K562 (cell line): ENCODE data around the gene CD93. TPM values are rescaled to one million over a fixed set of nuclear protein-coding genes. Genes with fewer than 3 reads are reported as not detected.

Source experiments
- ATAC-seq: fragments of 200-7000 bp; cut with Tn5 transposase; 3 replicates; pipeline ENCODE4 v1.9.1; 2020; ENCODE audit warnings: moderate library complexity
- BruUV-seq: library from RNA; stranded (reverse); fragments of 400-500 nt; replicated peaks from 2 replicates; lab custom pipeline; 2021; lab: Mats Ljungman, UMichigan
- CTCF ChIA-PET: fragments of 300-600 bp; formaldehyde crosslinking; extraction: SDS; loops from one replicate; lab custom pipeline; 2021; ENCODE audit warnings: low intra/inter-chr PET ratio; lab: Yijun Ruan, JAX
- POLR2A ChIA-PET: fragments of 300-600, 350-650 bp; sonication (Branson Sonifier 250); formaldehyde crosslinking; extraction: SDS; loops from one replicate; lab custom pipeline; 2021; ENCODE audit warnings: antibody characterized with exemption, inconsistent platforms; lab: Yijun Ruan, JAX
- DNase-seq, 4 experiments: peaks; one replicate each; pipeline versions ENCODE4 v3.0.0 to v3.0.0-alpha.2; 2011 to 2018; ENCODE audit warnings: low spot score in 3 of 4, mixed read lengths in 3 of 4; ENCODE audit errors: extremely low read depth in 1 of 4
- FAIRE-seq: peaks from 2 replicates; lab custom pipeline; 2011; peaks lifted over from hg19 to GRCh38; lab: Jason Lieb, UNC
- H2AFZ ChIP-seq: 2 replicates; pipeline ENCODE4 v1.6.0; 2011; ENCODE audit warnings: low read depth, low read length, control low read depth, inconsistent platforms
- H3K27ac ChIP-seq: fragments of 200-600 bp; 3 replicates; pipeline ENCODE4 v1.8.0; 2011; ENCODE audit warnings: low read depth, mild to moderate bottlenecking, control low read depth, inconsistent platforms, low read length, moderate library complexity, mixed read lengths; ENCODE audit errors: extremely low read depth
- H3K27me3 ChIP-seq, 2 experiments: fragments of 300-600 bp in 1 of 2; 2 replicates in 1 of 2; 3 replicates in 1 of 2; pipeline versions ENCODE4 v1.6.0 to v1.8.0; 2011; ENCODE audit warnings: inconsistent platforms in 2 of 2, low read length in 2 of 2, mild to moderate bottlenecking in 1 of 2, mixed read lengths in 1 of 2, moderate library complexity in 1 of 2; ENCODE audit not compliant: control insufficient read depth in 2 of 2, insufficient read depth in 2 of 2
- H3K36me3 ChIP-seq: fragments of 300-600 bp; 3 replicates; pipeline ENCODE4 v1.8.0; 2011; ENCODE audit warnings: mild to moderate bottlenecking, low read length, inconsistent platforms; ENCODE audit not compliant: control insufficient read depth, insufficient read depth
- H3K4me1 ChIP-seq, 2 experiments: fragments of 200-600 bp in 1 of 2; replicated peaks in 1 of 2; 2 replicates in 1 of 2; 3 replicates in 1 of 2; pipeline versions ENCODE4 v1.5.1 to v1.8.0; 2011; ENCODE audit warnings: inconsistent platforms in 2 of 2, low read length in 2 of 2, mild to moderate bottlenecking in 1 of 2, mixed read lengths in 1 of 2, moderate library complexity in 1 of 2; ENCODE audit not compliant: control insufficient read depth in 2 of 2, insufficient read depth in 2 of 2
- H3K4me2 ChIP-seq: 2 replicates; pipeline ENCODE4 v1.6.1; 2011; ENCODE audit warnings: low read length, control low read depth, inconsistent platforms, mixed read lengths; ENCODE audit not compliant: insufficient read depth
- H3K4me3 ChIP-seq: fragments of 200-600 bp; sonication (generic), shearing (Covaris generic); 2 replicates; pipeline ENCODE4 v1.5.1; 2016; ENCODE audit warnings: control low read depth, inconsistent platforms
- H3K79me2 ChIP-seq: fragments of 200-600 bp; 3 replicates; pipeline ENCODE4 v1.8.0; 2011; ENCODE audit warnings: low read length, inconsistent platforms; ENCODE audit not compliant: control insufficient read depth, insufficient read depth
- H3K9ac ChIP-seq, 2 experiments: 2 replicates each; pipeline versions ENCODE4 v1.6.0 to v1.6.1; 2011; ENCODE audit warnings: low read depth in 2 of 2, low read length in 2 of 2, control low read depth in 1 of 2, inconsistent platforms in 1 of 2, mild to moderate bottlenecking in 1 of 2, mixed read lengths in 1 of 2; ENCODE audit not compliant: insufficient read depth in 1 of 2
- H3K9me1 ChIP-seq: one replicate; pipeline ENCODE4 v1.6.0; 2011; ENCODE audit warnings: inconsistent platforms, mild to moderate bottlenecking, low read length, moderate library complexity; ENCODE audit not compliant: control insufficient read depth, insufficient read depth
- H3K9me3 ChIP-seq: replicated peaks from 2 replicates; pipeline ENCODE4 v1.5.1; 2011; ENCODE audit warnings: low read depth, low read length, inconsistent platforms; ENCODE audit not compliant: control insufficient read depth, insufficient read depth
- H4K20me1 ChIP-seq: replicated peaks from 2 replicates; pipeline ENCODE4 v1.6.1; 2011; ENCODE audit warnings: low read length, inconsistent platforms, mixed read lengths; ENCODE audit not compliant: control insufficient read depth, insufficient read depth
- ARID3A ChIP-seq: IDR thresholded peaks from 2 replicates; pipeline ENCODE4 v1.6.1; 2012; ENCODE audit warnings: low read depth, low read length, improper control_type of control experiment, borderline replicate concordance
- ZNF830 ChIP-seq: fragments of 250-450 bp; sonication (Bioruptor Pico); IDR thresholded peaks from 2 replicates; pipeline ENCODE4 v1.5.0; 2021; ENCODE audit warnings: mild to moderate bottlenecking
- WGBS: fragments of 100-300 bp; shearing (Covaris generic); methylation state at CpG from one replicate; pipeline ENCODE4 v1.1.6; 2016; ENCODE audit warnings: low coverage, mixed read lengths; ENCODE audit not compliant: insufficient coverage; ENCODE audit errors: missing lambda C conversion rate; 5-methylcytosine and 5-hydroxymethylcytosine counted together
- in situ Hi-C: fragments of 300-500 bp; cut with MboI; formaldehyde crosslinking; loops from 4 replicates; pipeline ENCODE4 v1.15.0; 2018; ENCODE audit warnings: inconsistent platforms, mixed read lengths
- intact Hi-C: fragments of 100-400 bp; cut with micrococcal nuclease; formaldehyde crosslinking; loops from 2 replicates; pipeline ENCODE4 v1.14.2; 2022
- polyA plus RNA-seq, 8 experiments: library from polyadenylated mRNA; depleted of rRNA in 4 of 8; stranded (reverse) in 5 of 8; unstranded in 3 of 8; fragments of >200 nt; fragmentation: Nextera tagmentation in 2 of 8; fragmentation: Illumina TruSeq in 1 of 8; extraction: Ambion mirVana in 2 of 8; extraction: Trizol in 1 of 8; gene quantifications; 2 replicates each; pipeline versions ENCODE4 v1.2.1 to v1.2.3, GENCODE V29; 2011 to 2014; ENCODE audit warnings: inconsistent platforms in 1 of 8, missing spikeins in 1 of 8
- total RNA-seq, 7 experiments: library from RNA; depleted of rRNA in 6 of 7; stranded (reverse); fragments of >200 nt in 6 of 7; fragmentation: Illumina TruSeq in 2 of 7; extraction: Trizol in 2 of 7; gene quantifications; 2 replicates each; pipeline versions ENCODE4 v1.2.1 to v1.2.3, GENCODE V29; 2011 to 2021; ENCODE audit warnings: low replicate concordance in 1 of 7

The CD93 gene
- total and polyA plus RNA-seq, 9 of the 15 experiments (the other 6 are each of a cell fraction or from before 2014, with no cell fraction given) = 0.03 to 0.20 (median 0.05) TPM

DNA sequence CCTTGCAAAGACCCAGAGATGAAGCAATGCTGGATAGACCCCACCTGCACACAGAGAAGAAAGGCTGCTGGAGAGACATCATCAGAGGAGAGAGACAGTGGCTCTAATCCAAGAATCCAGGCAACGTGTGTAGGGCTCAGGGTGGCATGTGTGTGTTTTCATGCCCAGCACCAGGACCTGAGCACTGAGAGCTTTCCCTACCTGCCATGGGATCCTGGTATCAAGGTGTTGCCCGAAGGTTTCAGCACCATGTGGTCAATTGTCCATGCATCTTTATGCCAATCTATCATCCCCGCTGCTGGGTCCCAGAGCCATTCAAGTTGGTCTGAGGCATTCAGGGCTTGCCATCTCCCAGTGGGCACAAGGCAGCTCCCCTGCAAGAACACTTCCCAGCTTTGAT is 7.5 kb upstream of the CD93 start:
- POLR2A ChIA-PET = interaction anchor here (1.1 kb wide), 1 partner anchor 11 kb away, joined by 4 read pairs; no protein-coding TSS in a partner anchor
- H3K9me1 ChIP-seq = no peaks in the 10 kb centered on the region
- no peaks in the 10 kb centered on the region for H3K27me3 ChIP-seq
- CTCF ChIA-PET = no interaction called here
- H3K4me2 ChIP-seq = no peak overlapping the region
- TF ChIP-seq ARID3A (no peak), ZNF830 (CRISPR knock-in tag) (no peak)
- no TSS peak for BruUV-seq
- H4K20me1 ChIP-seq = no peaks in the 10 kb centered on the region
- no peak overlapping the region for H2AFZ ChIP-seq
- H3K9me3 ChIP-seq = no peaks in the 10 kb centered on the region
- no peak overlapping the region for H3K27ac ChIP-seq
- no peaks in the 10 kb centered on the region for H3K79me2 ChIP-seq
- H3K36me3 ChIP-seq = no peaks in the 10 kb centered on the region
- DNase-seq (no peak), FAIRE-seq (no peak), ATAC-seq (no peak)
- H3K4me1 ChIP-seq = peaks cover 23 to 24% of the 10 kb centered on the region in 2 experiments
- in situ Hi-C loops (no loop called here), intact Hi-C loops (loop anchor here (5.0 kb wide), 1 partner anchor 39 kb away; no protein-coding TSS in a partner anchor)
- no peak overlapping the region; a peak in 1 of 4 replicates for H3K9ac ChIP-seq
- H3K4me3 ChIP-seq = no peak overlapping the region
- 49% methylated on average over 3 of the region's 3 CpGs for WGBS
